GM19467 (cell line): ENCODE measurements around the gene PREX1.
"Not testable (repeated sequence)": the region's sequence is repeated elsewhere in the genome, so short reads cannot be mapped to it uniquely, and the experiment has no call there.

ENCODE experiments used
- ATAC-seq: cut with Tn5 transposase; IDR thresholded peaks from one replicate; pipeline ENCODE4 v1.9.1; 2021; ENCODE audit warnings: mild to moderate bottlenecking, moderate library complexity; ENCODE audit not compliant: unreplicated experiment

The PREX1 gene

DNA sequence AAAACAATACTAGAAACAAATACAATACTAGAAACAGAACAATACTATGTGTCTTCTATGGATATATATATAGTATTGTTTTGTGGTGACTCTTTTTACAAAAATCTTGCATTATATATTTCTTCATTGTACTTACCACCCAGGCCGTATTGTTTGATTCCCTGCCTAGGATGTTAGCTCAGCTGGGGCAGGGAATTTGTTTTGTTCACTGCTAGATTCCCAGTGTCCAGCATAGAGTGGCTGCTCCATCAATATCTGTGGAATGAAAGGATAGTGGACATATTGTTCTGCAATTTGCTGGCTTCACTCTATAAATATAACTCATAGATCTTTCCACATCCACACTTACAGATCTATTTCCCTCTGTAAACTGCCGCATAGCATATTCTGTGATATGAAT is 21.5 kb upstream of the PREX1 start:
- no peak for ATAC-seq

GRCh38 chr20:48847498-48848205 is 19.9 kb upstream of the PREX1 start:
- no peak for ATAC-seq

DNA sequence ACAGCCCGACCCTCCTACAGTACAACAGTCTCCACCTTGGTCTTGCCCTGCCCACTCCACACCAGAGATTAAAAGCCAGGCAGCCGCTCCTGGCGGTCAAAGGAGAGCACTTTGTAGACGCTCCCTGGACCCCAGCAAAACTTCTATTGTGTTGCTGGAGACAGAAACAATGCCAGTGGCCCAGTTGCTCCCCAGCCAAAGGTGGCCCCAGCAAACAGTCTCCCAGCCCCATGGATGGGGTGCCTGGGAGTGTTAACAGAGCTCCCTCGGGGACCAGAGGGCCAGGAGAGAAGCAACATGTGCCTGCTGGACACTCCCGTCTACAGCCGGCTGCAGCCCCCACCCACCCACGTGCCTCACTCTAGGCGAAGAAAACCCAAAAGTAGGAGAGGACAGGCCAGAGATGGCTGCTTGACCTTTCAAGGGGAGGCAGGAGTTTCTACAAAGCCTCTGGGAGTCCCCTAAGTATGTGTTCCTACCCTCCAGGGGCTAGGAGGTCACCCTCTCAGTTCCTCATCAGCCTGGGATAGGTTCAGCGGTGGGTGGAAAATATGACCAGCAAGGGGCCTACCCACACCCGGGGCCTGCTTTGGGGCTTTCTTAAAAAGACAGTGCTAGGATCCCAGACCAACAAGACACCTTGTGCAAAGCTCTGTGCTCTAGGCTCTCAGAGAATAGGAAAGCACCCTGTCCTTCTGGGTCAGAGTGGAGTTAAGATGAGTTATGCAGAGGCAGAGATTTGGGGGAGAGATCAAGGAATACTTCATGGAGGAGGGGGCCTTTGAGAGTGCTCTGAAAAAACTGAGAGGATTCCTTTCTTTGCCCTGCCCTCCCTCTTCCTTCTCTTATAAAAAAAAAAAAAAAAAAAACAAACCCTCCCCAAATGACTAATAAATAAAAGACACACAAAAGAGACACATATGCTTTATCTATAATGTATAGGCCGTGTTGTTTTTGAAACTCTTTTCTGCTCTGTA is 19.0 kb upstream of the PREX1 start:
- ATAC-seq = peak; percentile 88

- ATAC-seq = no peak
These were observed 18.0 kb upstream of the PREX1 start for GRCh38 chr20:48845721-48846306.

DNA sequence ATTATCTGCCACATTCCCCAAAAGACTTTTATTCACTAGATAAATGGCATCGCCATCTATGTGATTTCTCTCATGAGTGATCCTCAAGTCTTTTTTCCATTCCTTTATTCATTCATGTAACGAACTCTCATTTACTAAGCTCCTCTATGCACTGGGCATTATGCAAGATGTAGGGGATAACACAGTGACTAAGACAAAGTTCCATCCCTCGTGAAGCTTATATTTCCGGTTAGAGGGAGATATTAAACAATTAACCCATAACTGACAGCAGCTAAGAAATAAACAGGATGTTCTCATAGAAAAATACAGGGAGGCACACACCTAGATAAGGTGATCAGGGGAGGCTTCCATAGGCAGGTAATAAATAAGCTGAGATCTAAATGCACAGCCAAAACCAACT is 17.2 kb upstream of the PREX1 start:
- ATAC-seq = no peak

DNA sequence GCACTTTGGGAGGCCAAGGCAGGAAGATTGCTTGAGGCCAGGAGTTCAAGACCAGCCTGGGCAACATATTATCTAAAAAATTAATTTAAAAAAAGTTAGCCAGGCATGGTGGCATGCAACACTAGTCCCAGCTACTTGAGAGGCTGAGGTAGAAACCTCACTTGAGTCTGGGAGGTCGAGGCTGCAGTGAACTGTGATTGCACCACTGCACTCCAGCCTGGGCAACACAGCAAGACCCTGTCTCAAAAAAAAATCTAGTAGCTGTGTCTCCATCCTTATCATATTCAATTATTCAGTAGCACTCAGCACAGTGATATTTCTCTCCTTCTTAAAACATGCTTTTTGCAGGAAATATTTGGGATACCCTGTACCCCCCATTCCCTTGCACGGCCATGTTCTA is 16.1 kb upstream of the PREX1 start:
- ATAC-seq = not testable (repeated sequence)

GRCh38 chr20:48843057-48843806 is 15.4 kb upstream of the PREX1 start:
- ATAC-seq = no peak

GRCh38 chr20:48841875-48842529 is 14.2 kb upstream of the PREX1 start:
- no peak for ATAC-seq

DNA sequence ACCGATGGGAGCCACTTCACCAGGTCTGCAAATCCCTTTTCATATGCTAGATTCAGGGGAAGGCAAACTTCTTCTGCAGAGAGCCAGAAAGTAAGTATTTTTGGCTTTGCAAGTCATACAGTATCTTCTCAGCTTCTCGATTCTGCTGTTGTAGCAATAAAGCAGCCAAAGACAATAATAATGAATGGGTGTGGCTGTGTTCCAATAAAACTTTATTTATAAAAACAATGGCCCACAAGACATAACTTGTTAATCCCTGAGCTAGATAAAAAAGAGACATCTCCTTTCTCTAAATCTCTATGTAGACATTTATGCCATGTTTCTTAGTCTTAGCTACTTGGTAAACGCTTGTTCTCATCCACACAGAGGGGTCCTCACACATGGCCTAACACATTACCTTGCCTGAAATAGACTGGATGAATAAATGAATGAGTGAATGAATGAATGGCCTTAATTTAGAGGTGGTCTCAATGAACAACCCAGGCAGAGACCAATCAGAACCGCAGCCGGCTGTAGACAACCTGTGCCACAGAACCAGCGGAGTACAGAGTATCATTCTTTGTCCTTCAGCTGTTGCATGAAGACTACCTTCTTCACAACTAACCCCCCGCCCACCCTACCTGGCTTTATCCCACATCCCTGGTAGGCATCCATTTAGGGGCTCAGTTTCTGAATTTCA is 13.5 kb upstream of the PREX1 start:
- no peak for ATAC-seq

DNA sequence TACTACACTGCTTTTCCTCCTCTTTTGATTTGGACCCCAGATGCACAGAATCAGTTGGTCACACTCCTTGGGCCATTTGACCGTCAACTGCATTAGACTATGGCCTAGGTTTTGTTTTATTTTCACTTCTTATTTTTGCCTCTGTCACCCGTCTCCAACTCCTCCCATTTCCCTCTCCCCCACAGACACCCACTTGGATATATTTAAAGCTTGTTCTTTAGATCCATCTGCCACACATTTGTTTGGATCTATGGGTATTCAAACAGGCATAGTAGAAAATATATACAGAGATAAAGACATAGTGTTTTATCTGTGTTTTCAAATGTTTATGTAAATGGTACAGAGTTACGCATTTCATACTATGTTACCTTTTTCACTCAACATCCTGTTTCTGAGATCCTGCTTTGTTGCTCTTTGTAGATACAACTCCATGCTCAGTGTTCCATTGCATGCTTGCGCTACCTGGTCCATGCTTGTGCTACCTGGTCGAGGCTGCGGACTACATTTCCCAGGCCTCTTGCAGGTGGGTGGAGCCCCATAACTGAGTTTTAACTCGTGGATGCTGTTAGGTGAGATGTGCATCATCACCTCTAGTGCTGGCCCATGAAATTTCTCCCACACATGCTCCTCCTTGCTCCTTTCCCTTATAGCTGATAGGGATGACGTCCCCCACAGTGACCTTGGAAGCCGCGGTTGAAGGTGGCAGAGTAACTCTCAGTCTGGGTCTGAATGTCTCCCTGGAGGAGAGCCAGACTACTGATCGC is 11.5 kb upstream of the PREX1 start:
- no peak for ATAC-seq

DNA sequence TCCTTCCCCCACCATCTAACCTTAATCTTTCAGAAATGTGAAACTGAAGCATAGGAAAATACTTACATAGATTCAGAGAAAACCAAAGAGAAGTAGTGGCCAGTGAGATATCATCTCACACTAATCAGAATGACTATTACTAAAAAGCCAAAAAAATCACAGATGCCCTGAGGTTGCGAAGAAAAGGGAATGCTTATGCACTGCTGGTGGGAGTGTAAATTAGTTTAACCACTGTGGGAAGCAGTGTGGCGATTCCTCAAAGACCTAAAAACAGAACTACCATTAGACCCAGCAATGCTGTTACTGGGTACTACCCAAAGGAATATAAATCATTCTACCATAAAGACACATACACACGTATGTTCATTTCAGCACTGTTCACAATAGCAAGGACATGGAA is 9.2 kb upstream of the PREX1 start:
- no peak for ATAC-seq

GRCh38 chr20:48835390-48835789 is 7.6 kb upstream of the PREX1 start:
- no peak for ATAC-seq

DNA sequence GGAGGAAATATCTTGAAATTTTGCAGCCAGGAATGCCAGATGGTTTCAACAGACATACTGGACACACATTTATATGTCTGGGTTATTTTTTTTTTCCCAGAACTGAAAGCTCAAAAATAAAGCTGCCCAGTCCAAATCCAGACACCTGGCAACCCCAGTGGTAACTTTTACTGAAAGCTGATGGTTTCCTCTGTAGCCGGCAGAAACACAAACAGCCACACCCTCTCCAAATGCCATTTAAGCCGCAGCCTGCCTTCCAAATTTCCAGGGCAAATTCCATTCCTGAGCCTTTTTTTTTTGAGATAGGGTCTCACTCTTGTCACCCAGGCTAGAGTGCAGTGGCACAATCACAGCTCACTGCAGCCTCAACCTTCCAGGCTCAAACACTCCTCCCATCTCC is 6.5 kb upstream of the PREX1 start:
- ATAC-seq = no peak

GRCh38 chr20:48832405-48832730 is 4.6 kb upstream of the PREX1 start:
- ATAC-seq = no peak

GRCh38 chr20:48831718-48832404 is 4.1 kb upstream of the PREX1 start:
- ATAC-seq = no peak

- no peak for ATAC-seq
These were observed 3.1 kb upstream of the PREX1 start for GRCh38 chr20:48830826-48831318.

GRCh38 chr20:48829940-48830339 is 2.1 kb upstream of the PREX1 start:
- ATAC-seq = no peak

GRCh38 chr20:48828734-48829460 is 1.1 kb upstream of the PREX1 start:
- no peak for ATAC-seq
